Heart right ventricle (tissue), 16 donors: Measurements from ENCODE around the gene ZW10. TPM values are rescaled to one million over a fixed set of nuclear protein-coding genes. Genes with fewer than 3 reads are reported as not detected.

Experiments
- ATAC-seq, 8 donors: fragments of 200-7000 bp; cut with Tn5 transposase; one replicate each; pipeline ENCODE4 v1.9.1; 2020; ENCODE audit warnings: mild to moderate bottlenecking in 8 of 8, moderate library complexity in 8 of 8, moderate number of reproducible peaks in 1 of 8
- DNase-seq, 2 donors: peaks; one replicate each; pipeline ENCODE4 v3.0.0-alpha.2; 2020
- H3K27ac ChIP-seq, 10 donors: fragments of 200-600 bp; sonication (generic) in 2 of 10; one replicate each; pipeline versions ENCODE4 v1.5.0 to v1.8.0; 2020 to 2022; ENCODE audit warnings: mild to moderate bottlenecking in 3 of 10
- H3K27me3 ChIP-seq, 7 donors: fragments of 200-600 bp; one replicate each; pipeline ENCODE4 v1.8.0; 2021 to 2022; ENCODE audit warnings: mild to moderate bottlenecking in 2 of 7
- H3K36me3 ChIP-seq, 9 donors: fragments of 200-600 bp; sonication (generic) in 1 of 9; one replicate each; pipeline versions ENCODE4 v1.5.0 to v1.8.0; 2020 to 2022; ENCODE audit warnings: mild to moderate bottlenecking in 2 of 9
- H3K4me1 ChIP-seq, 9 donors: fragments of 200-600 bp; sonication (generic) in 1 of 9; one replicate each; pipeline versions ENCODE4 v1.5.0 to v1.8.0; 2020 to 2022; ENCODE audit warnings: mild to moderate bottlenecking in 4 of 9
- H3K4me3 ChIP-seq, 10 donors: fragments of 200-600 bp; sonication (generic) in 2 of 10; one replicate each; pipeline versions ENCODE4 v1.5.0 to v1.8.0; 2020 to 2022; ENCODE audit warnings: mild to moderate bottlenecking in 7 of 10, moderate library complexity in 2 of 10
- H3K9me3 ChIP-seq, 11 donors: fragments of 200-600 bp in 10 of 11; sonication (generic) in 2 of 11; one replicate each; pipeline versions ENCODE4 v1.5.0 to v1.8.0; 2013 to 2022; ENCODE audit warnings: mild to moderate bottlenecking in 2 of 11, control low read depth in 1 of 11, moderate library complexity in 1 of 11
- CTCF ChIP-seq, 9 donors: fragments of 200-600 bp; sonication (generic) in 2 of 9; IDR thresholded peaks; one replicate each; pipeline versions ENCODE4 v1.5.0 to v1.8.0; 2021 to 2022; ENCODE audit warnings: antibody characterized with exemption in 9 of 9, mild to moderate bottlenecking in 5 of 9, moderate library complexity in 1 of 9
- WGBS, 2 donors: extraction: QIAGEN DNeasy Blood & Tissue Kit; methylation state at CpG; one replicate each; pipeline ENCODE4 v1.1.7; 2013; ENCODE audit warnings: inconsistent platforms in 1 of 2; 5-methylcytosine and 5-hydroxymethylcytosine counted together
- intact Hi-C, 10 donors: fragments of 100-400 bp; cut with DNase I; formaldehyde crosslinking; loops; one replicate each; pipeline versions ENCODE4 v1.11.1 to v1.14.2; 2022
- polyA plus RNA-seq, 2 donors: library from polyadenylated mRNA; stranded (reverse); fragments of 200-250 nt; gene quantifications; one replicate each; pipeline ENCODE4 v1.2.3, GENCODE V29; 2013
- total RNA-seq, 10 donors: library from RNA; stranded (reverse); fragmentation: NEBNext Ultra II Directional in 3 of 10; extraction: Animal tissue kit (Norgen Biotek cat#: 25700) in 3 of 10; gene quantifications; one replicate each; pipeline versions ENCODE4 v1.2.1 to v1.2.4, GENCODE V29; 2021 to 2023
- donor health status: Arrhythmogenic right ventricular cardiomyopathy.
- donor health status: ischemic (EF 13 %, LVEDD 7.1; RV severe dilation, severe dysfunction).
- donor health status: healthy with polysubstance abuse.
- donor health status: DM: no; HTN: yes; CAD: no.
- donor health status: DM: no; HTN: no; CAD: no.
- donor health status: ischemic (EF 25% LVEDD 6.9; RV normal size, moderate dysfunction).
- donor health status: ischemic (EF 25% LVEDD 5.7; RV mildly dilated, moderate dysfunction).
- donor health status: healthy.
- donor health status: DM: yes; HTN: yes; CAD: no.
- donor health status: Ischemic cardiomyopathy.
- donor health status: ischemic (EF 35%, LVEDD 5.7; RV mildly dilated, moderate dysfunction).
- donor health status: nonischemic (EF 11% LVEDD 7.7; RV severe dilation, severe dysfunction).
- donor health status: DM: yes; HTN: yes; CAD: no.
- donor health status: PGD.
- donor health status: ischemic (EF 29% LVEDD 5.4; RV normal size, mild dysfunction).
- donor health status: nonischemic (EF 23%, LVEDD 6.1; RV moderate dilation, normal function).

Gene ZW10
- total and polyA plus RNA-seq, 12 donors: 2.2 to 11.4 (median 9.2) TPM

GRCh38 chr11:113694390-113694789 is 79.1 kb downstream of the ZW10 start:
- ATAC-seq: no peak
- peaks cover 0 to 10% (median 0%) of the 10 kb centered on the region in 9 donors for H3K36me3 ChIP-seq
- intact Hi-C loops: loop anchor here in 1 of 10 donors (10.0 kb wide), 1 partner anchor 140 kb away; no protein-coding TSS in a partner anchor

DNA sequence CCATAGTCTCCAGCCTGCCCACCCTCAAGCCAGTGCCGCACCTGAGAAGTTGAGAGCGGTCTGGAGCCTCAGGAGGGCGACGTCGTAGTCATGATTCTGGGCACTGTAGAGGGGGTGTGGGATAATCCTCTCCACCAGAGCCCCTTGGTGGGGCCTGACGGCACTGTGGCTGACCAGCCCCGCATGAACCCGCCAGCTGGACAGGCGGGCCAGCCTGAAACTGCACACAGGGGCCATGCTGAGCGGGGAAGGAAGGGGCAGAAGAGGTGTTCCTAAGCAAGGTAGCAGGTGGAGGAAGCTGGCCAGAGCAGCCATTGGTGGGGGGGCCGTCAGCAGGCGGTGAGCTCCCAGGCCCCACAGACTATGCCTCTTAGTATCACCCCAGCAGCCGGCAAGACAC is 80.5 kb downstream of the ZW10 start:
- DNase-seq (no peak), ATAC-seq (no peak)
- H3K9me3 ChIP-seq: no peaks in the 10 kb centered on the region
- no peaks in the 10 kb centered on the region for H3K27me3 ChIP-seq
- H3K36me3 ChIP-seq: peaks cover 0 to 10% (median 0%) of the 10 kb centered on the region in 9 donors
- whole genome bisulfite sequencing, 2 donors: 91 to 94% methylated on average over 13 of the region's 13 CpGs
- H3K27ac ChIP-seq: no peak overlapping the region
- no peaks in the 10 kb centered on the region for H3K4me1 ChIP-seq
- TF ChIP-seq CTCF (IDR thresholded peaks at IDR 0.05): no peak
- no peak overlapping the region for H3K4me3 ChIP-seq
- intact Hi-C loops: loop anchor here in 1 of 10 donors (10.0 kb wide), 1 partner anchor 138 kb away; no protein-coding TSS in a partner anchor

More at GRCh38 chr11:113694390-113694789, 79.1 kb downstream of the ZW10 start:
- no peak for DNase-seq
- Histone ChIP-seq H3K27ac (no peak overlapping the region), H3K4me1 (no peaks in the 10 kb centered on the region), H3K4me3 (no peak overlapping the region), H3K9me3 (no peaks in the 10 kb centered on the region), H3K27me3 (no peaks in the 10 kb centered on the region)
- TF ChIP-seq CTCF (IDR thresholded peaks at IDR 0.05): no peak
- WGBS, 2 donors: 96 to 97% methylated on average over 12 of the region's 12 CpGs

DNA sequence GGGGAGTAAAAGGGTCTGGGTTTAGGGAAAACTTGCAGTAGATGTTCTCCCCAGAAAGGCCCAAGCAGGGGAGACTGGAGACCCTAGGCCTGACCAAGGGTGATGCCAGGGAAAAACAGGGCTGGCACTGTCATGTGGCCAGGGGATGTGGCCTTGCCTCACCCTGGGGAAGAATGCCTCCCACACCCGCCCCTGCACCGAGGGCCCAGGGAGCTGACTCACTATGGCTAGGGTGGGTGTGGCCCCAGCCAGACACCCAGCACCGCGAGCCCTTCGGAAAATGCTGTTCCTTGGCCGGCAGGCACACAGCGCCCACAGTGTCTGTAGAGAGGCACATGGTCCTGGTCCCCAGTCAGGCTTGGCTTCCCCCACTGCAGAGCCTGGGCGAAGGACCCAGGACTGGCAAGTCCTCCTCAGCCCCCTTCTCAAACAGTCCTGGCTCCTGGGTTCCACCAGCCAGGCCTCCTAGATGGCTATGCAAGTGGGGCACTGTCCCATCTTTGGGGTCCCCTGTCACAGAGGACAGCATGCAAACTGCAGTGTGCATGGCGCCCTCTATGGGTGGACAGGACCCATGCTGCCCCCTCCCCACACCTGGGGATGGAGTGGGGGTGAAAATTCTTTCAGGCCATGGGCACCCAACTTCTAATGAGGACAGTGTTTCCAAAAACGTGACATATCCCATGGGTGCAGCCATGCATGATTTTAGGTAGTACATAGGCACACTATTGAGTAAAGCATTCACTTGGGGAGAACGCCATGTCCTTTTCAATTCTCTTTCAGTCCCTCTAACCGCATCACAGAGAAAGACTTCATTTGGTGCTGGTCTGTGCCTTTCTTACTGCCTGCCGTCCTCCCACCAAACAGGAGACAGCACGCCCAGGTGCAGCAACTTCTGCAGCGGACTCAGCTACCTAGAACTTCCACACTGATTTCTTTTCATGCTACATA is 82.6 kb downstream of the ZW10 start:
- 76 to 81% methylated on average over 15 of the region's 15 CpGs for WGBS, 2 donors
- Histone ChIP-seq H3K27ac (no peak overlapping the region), H3K36me3 (peaks cover 0 to 7% (median 0%) of the 10 kb centered on the region in 9 donors), H3K4me3 (no peak overlapping the region), H3K9me3 (no peaks in the 10 kb centered on the region), H3K27me3 (no peaks in the 10 kb centered on the region), H3K4me1 (no peaks in the 10 kb centered on the region)
- intact Hi-C loops: loop anchor here in 1 of 10 donors (10.0 kb wide), 1 partner anchor 136 kb away; no protein-coding TSS in a partner anchor
- TF ChIP-seq CTCF (IDR thresholded peaks at IDR 0.05): peak in 7 of 9 donors; percentile 29 to 52 (median 42)
- DNase-seq: no peak
- ATAC-seq: peak in 6 of 8 donors; percentile 46 to 87 (median 64)

DNA sequence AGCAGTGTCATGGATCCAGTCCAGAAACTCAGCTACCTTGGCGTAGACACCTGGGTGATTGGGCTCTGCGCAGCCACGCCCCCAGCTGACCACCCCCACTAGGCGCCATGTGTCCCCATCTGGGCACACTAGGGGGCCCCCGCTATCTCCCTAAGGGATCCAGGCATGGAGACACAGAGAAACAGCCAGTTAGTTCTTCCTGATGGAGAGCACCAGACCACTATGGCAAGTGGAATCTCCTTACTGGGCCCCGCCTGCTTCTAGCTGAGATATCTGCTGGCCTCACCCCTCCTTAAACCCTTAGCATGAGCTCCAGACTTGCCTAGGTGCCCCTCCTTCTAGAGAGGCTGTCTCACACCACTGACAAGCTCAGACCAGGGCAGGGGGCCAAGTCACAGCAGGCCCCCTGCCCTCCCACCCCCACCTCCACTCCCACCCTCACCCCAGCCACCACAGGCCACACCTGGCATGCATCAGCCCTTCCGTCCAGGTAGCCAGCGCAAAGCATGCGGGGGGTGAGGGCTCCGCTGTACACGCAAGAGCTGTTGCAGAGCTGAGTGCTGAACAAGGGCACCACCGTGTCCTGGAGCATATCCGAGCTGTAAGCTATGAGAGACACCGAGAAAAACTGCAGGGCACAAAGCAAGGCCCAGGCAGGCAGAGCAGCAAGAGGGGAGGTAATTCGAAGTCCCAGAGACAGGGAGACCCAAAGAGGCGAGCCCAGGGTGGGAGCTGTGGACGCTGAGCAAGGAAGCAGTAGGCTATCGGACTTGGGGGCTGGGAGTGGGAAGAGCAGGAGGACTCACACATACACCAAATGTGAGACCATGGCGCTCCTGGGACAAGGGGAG is 83.5 kb downstream of the ZW10 start:
- Histone ChIP-seq H3K27ac (no peak overlapping the region), H3K9me3 (no peaks in the 10 kb centered on the region), H3K27me3 (no peaks in the 10 kb centered on the region), H3K36me3 (peaks cover 0 to 7% (median 0%) of the 10 kb centered on the region in 9 donors), H3K4me3 (no peak overlapping the region), H3K4me1 (no peaks in the 10 kb centered on the region)
- 91 to 96% methylated on average over 19 of the region's 19 CpGs for WGBS, 2 donors
- DNase-seq (no peak), ATAC-seq (peak in 1 of 8 donors; percentile 17)
- intact Hi-C loops: loop anchor here in 1 of 10 donors (10.0 kb wide), 1 partner anchor 135 kb away; no protein-coding TSS in a partner anchor
- TF ChIP-seq CTCF (IDR thresholded peaks at IDR 0.05): no peak
